ENCODE measurements around the gene BMX. TPM values are rescaled to one million over a fixed set of nuclear protein-coding genes. Genes with fewer than 3 reads are reported as not detected.

BMX gene
- total and polyA plus RNA-seq, 7 experiments from 2014 or later, result not detected

DNA sequence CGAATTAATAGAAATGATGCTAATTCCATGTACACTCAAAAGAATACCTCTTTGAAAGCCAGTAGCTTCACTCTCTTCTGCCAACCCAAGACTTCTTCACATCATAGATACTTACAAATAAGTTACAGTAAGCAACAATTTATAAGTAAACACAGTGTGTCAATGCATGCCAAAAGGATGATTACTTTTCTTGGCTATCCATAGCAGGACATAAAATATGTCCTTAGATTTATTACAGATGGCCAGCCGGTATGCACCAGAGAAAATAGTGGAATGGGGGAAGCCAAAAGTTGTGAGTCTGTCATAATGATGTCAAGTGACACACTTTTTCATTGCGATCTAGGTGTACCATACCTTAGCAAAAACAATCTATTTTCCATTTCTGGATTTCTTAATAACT is 631 bp upstream of the BMX start:
- Histone ChIP-seq H3K36me3 (ENCODE audit: control insufficient read depth in 2 of 3, insufficient read depth in 3 of 3, low read length in 3 of 3) (no peaks in the 10 kb centered on the region), H3K27ac (ENCODE audit: low read depth, low read length) (no peak overlapping the region), H3K9me3 (ENCODE audit: control insufficient read depth in 2 of 3, low read length in 3 of 3) (no peaks in the 10 kb centered on the region), H3K4me3 (ENCODE audit: low read length) (no peak overlapping the region), H3K4me1 (ENCODE audit: control insufficient read depth in 2 of 2, insufficient read depth in 2 of 2, low read length in 2 of 2) (no peaks in the 10 kb centered on the region), H3K27me3 (ENCODE audit: control insufficient read depth in 2 of 2, insufficient read depth in 2 of 2, low read length in 2 of 2) (no peaks in the 10 kb centered on the region)
- intact Hi-C loops (cut with micrococcal nuclease), result loop anchor here (5.0 to 10.0 kb wide), 7 partner anchors 147 to 1465 kb away; partner anchors contain the start of gene ZRSR2 (in 1 of the 2)
- Mint-ChIP-seq H3K27me3 (peaks cover 5 to 39% (median 9%) of the 10 kb centered on the region in 5 donors), H3K4me1 (peaks cover 0 to 7% (median 4%) of the 10 kb centered on the region in 7 donors), H3K9me3 (peaks cover 0 to 2% (median 0%) of the 10 kb centered on the region in 11 donors), H3K36me3 (no peaks in the 10 kb centered on the region), H3K27ac (no peak overlapping the region), H3K4me3 (no peak overlapping the region)
- DNase-seq (no peak), ATAC-seq (no peak)
- ChIA-PET CTCF (interaction anchor here (0.8 kb wide), 1 partner anchor 933 kb away, joined by 3 read pairs; no protein-coding TSS in a partner anchor), POLR2A (no interaction called here)

DNA sequence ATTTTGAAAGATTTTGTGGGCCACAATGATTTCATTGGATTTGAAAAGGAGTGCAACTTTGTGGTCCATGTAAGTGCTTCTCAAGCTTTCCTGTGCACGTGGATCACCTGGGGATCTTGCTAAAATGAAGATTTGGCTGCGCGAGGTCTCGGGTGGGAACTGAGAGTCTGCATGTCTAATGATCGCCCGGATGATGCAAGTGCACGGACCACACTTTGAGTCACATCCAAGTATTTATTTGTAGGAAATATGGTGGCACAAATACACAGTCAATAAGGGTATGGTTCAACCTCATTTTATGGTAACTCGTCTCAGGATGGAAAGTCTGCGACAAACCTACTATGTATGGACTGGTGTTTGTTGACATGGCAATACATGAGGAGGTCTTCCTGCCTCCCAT is 899 bp downstream of the BMX start:
- ChIA-PET CTCF (no interaction called here), POLR2A (no interaction called here)
- no peaks in the 10 kb centered on the region for H3K36me3 ChIP-seq (ENCODE audit: control insufficient read depth in 2 of 3, insufficient read depth in 3 of 3, low read length in 3 of 3)
- H3K27ac Mint-ChIP-seq, result no peak overlapping the region
- H3K9me3 ChIP-seq (ENCODE audit: control insufficient read depth in 2 of 3, low read length in 3 of 3), result no peaks in the 10 kb centered on the region
- peaks cover 0 to 7% (median 4%) of the 10 kb centered on the region in 7 donors for H3K4me1 Mint-ChIP-seq
- H3K4me3 Mint-ChIP-seq, result no peak overlapping the region
- H3K4me3 ChIP-seq (ENCODE audit: low read length), result no peak overlapping the region
- H3K36me3 Mint-ChIP-seq, result no peaks in the 10 kb centered on the region
- no peaks in the 10 kb centered on the region for H3K4me1 ChIP-seq (ENCODE audit: control insufficient read depth in 2 of 2, insufficient read depth in 2 of 2, low read length in 2 of 2)
- DNase-seq (no peak), ATAC-seq (no peak)
- H3K27ac ChIP-seq (ENCODE audit: low read depth, low read length), result no peak overlapping the region
- H3K27me3 ChIP-seq (ENCODE audit: control insufficient read depth in 2 of 2, insufficient read depth in 2 of 2, low read length in 2 of 2), result no peaks in the 10 kb centered on the region
- intact Hi-C loops (cut with micrococcal nuclease), result no loop called here
- H3K27me3 Mint-ChIP-seq, result peaks cover 5 to 41% (median 9%) of the 10 kb centered on the region in 5 donors
- peaks cover 0 to 2% (median 0%) of the 10 kb centered on the region in 11 donors for H3K9me3 Mint-ChIP-seq

DNA sequence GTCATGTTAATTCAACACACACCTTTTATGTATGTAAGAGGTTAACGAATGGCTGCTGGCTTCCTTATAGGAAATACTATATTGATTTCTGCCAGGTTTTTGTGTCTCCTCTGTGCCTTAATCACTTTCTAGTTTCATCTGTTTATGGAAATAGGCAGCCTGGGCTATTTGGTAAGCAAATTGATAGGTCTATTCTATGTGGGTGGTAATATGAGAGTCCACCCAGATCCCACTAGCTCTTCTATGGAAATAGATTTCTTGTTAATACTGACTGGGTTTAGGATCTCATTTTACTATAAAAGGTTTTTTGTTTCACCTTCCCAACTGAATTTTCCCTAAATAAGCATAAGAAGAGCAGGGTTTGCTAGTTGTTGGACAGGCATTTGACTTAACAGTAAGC is 4.1 kb downstream of the BMX start:
- intact Hi-C loops (cut with micrococcal nuclease), result no loop called here
- Mint-ChIP-seq H3K9me3 (peaks cover 0 to 2% (median 0%) of the 10 kb centered on the region in 11 donors), H3K27ac (no peak overlapping the region), H3K36me3 (no peaks in the 10 kb centered on the region), H3K27me3 (peaks cover 0 to 28% (median 9%) of the 10 kb centered on the region in 5 donors), H3K4me3 (no peak overlapping the region), H3K4me1 (no peaks in the 10 kb centered on the region)
- DNase-seq (no peak), ATAC-seq (no peak)
- ChIA-PET CTCF (no interaction called here), POLR2A (no interaction called here)
- Histone ChIP-seq H3K36me3 (ENCODE audit: control insufficient read depth in 2 of 3, insufficient read depth in 3 of 3, low read length in 3 of 3) (no peaks in the 10 kb centered on the region), H3K9me3 (ENCODE audit: control insufficient read depth in 2 of 3, low read length in 3 of 3) (no peaks in the 10 kb centered on the region), H3K4me3 (ENCODE audit: low read length) (no peak overlapping the region), H3K27ac (ENCODE audit: low read depth, low read length) (no peak overlapping the region), H3K27me3 (ENCODE audit: control insufficient read depth in 2 of 2, insufficient read depth in 2 of 2, low read length in 2 of 2) (no peaks in the 10 kb centered on the region), H3K4me1 (ENCODE audit: control insufficient read depth in 2 of 2, insufficient read depth in 2 of 2, low read length in 2 of 2) (no peaks in the 10 kb centered on the region)

- peaks cover 0 to 2% (median 0%) of the 10 kb centered on the region in 11 donors for H3K9me3 Mint-ChIP-seq
- ChIA-PET CTCF (no interaction called here), POLR2A (no interaction called here)
- H3K4me3 Mint-ChIP-seq, result no peak overlapping the region
- Histone ChIP-seq H3K27ac (ENCODE audit: low read depth, low read length) (no peak overlapping the region), H3K9me3 (ENCODE audit: control insufficient read depth in 2 of 3, low read length in 3 of 3) (no peaks in the 10 kb centered on the region), H3K36me3 (ENCODE audit: control insufficient read depth in 2 of 3, insufficient read depth in 3 of 3, low read length in 3 of 3) (no peaks in the 10 kb centered on the region), H3K4me3 (ENCODE audit: low read length) (no peak overlapping the region), H3K27me3 (ENCODE audit: control insufficient read depth in 2 of 2, insufficient read depth in 2 of 2, low read length in 2 of 2) (no peaks in the 10 kb centered on the region), H3K4me1 (ENCODE audit: control insufficient read depth in 2 of 2, insufficient read depth in 2 of 2, low read length in 2 of 2) (no peaks in the 10 kb centered on the region)
- H3K4me1 Mint-ChIP-seq, result no peaks in the 10 kb centered on the region
- peak overlapping the region in 1 of 9 donors; percentile 21 for H3K27ac Mint-ChIP-seq
- intact Hi-C loops (cut with micrococcal nuclease), result no loop called here
- ATAC-seq (no peak), DNase-seq (no peak)
- H3K36me3 Mint-ChIP-seq, result no peaks in the 10 kb centered on the region
- peaks cover 0 to 24% (median 9%) of the 10 kb centered on the region in 5 donors for H3K27me3 Mint-ChIP-seq
These were observed 4.5 kb downstream of the BMX start for GRCh38 chrX:15505101-15505500.

DNA sequence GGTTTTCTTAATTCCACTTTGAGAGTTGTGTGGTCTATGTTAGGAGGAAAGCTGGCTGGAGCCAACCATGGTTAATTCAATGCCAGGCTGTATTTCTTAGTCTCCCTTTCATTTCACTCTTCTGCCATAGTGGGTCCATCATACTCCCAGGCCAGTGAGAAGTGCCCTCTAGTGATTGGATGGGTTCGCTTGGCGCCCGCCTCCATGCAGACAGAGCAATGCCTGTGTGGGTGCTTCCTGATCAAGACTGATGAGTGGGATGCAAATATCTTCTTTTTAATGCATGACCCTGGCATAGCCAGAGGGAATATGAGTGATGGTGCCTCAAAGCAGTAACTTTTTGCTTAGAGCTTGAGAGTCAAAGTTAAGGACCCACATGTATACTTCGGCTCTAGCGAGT is 6.4 kb downstream of the BMX start:
- H3K36me3 ChIP-seq (ENCODE audit: control insufficient read depth in 2 of 3, insufficient read depth in 3 of 3, low read length in 3 of 3), result no peaks in the 10 kb centered on the region
- H3K27me3 ChIP-seq (ENCODE audit: control insufficient read depth in 2 of 2, insufficient read depth in 2 of 2, low read length in 2 of 2), result no peaks in the 10 kb centered on the region
- H3K27me3 Mint-ChIP-seq, result peaks cover 0 to 19% (median 5%) of the 10 kb centered on the region in 5 donors
- POLR2A ChIA-PET, result no interaction called here
- no peak overlapping the region for H3K4me3 Mint-ChIP-seq
- intact Hi-C loops (cut with micrococcal nuclease), result no loop called here
- H3K9me3 ChIP-seq (ENCODE audit: control insufficient read depth in 2 of 3, low read length in 3 of 3), result no peaks in the 10 kb centered on the region
- H3K4me1 ChIP-seq (ENCODE audit: control insufficient read depth in 2 of 2, insufficient read depth in 2 of 2, low read length in 2 of 2), result no peaks in the 10 kb centered on the region
- no peak overlapping the region for H3K4me3 ChIP-seq (ENCODE audit: low read length)
- H3K27ac ChIP-seq (ENCODE audit: low read depth, low read length), result no peak overlapping the region
- CTCF ChIA-PET, result no interaction called here
- ATAC-seq, result no peak
- H3K9me3 Mint-ChIP-seq, result no peaks in the 10 kb centered on the region
- H3K4me1 Mint-ChIP-seq, result no peaks in the 10 kb centered on the region
- no peaks in the 10 kb centered on the region for H3K36me3 Mint-ChIP-seq
- no peak overlapping the region for H3K27ac Mint-ChIP-seq
- no peak for DNase-seq

DNA sequence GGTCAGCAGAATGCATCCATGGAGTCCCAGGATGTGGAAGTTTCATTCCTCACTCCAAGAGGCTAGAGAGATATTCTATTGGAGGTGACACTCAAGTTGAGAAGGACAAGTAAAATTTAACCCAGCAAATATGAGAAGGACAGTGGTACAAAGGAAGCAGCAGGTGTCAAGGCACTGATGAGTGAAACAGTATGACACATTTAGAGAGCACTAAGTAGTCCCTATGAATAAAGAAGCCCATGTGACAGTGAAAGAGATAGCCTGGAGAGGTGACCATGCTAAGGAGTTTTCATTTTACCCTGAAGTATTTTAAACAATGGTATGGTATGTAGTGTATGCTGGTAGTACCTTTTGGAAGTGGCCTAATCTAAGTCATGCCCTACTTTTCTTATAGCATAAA is 9.2 kb downstream of the BMX start:
- H3K9me3 Mint-ChIP-seq, result no peaks in the 10 kb centered on the region
- ChIA-PET CTCF (no interaction called here), POLR2A (no interaction called here)
- no peaks in the 10 kb centered on the region for H3K36me3 Mint-ChIP-seq
- H3K27me3 Mint-ChIP-seq, result peaks cover 0 to 13% (median 0%) of the 10 kb centered on the region in 5 donors
- Histone ChIP-seq H3K27ac (ENCODE audit: low read depth, low read length) (no peak overlapping the region), H3K27me3 (ENCODE audit: control insufficient read depth in 2 of 2, insufficient read depth in 2 of 2, low read length in 2 of 2) (no peaks in the 10 kb centered on the region), H3K4me3 (ENCODE audit: low read length) (no peak overlapping the region), H3K4me1 (ENCODE audit: control insufficient read depth in 2 of 2, insufficient read depth in 2 of 2, low read length in 2 of 2) (no peaks in the 10 kb centered on the region), H3K36me3 (ENCODE audit: control insufficient read depth in 2 of 3, insufficient read depth in 3 of 3, low read length in 3 of 3) (no peaks in the 10 kb centered on the region), H3K9me3 (ENCODE audit: control insufficient read depth in 2 of 3, low read length in 3 of 3) (no peaks in the 10 kb centered on the region)
- no peak overlapping the region for H3K27ac Mint-ChIP-seq
- DNase-seq, result no peak
- ATAC-seq, result no peak
- no peak overlapping the region for H3K4me3 Mint-ChIP-seq
- intact Hi-C loops (cut with micrococcal nuclease), result no loop called here
- H3K4me1 Mint-ChIP-seq, result no peaks in the 10 kb centered on the region

- intact Hi-C loops (cut with micrococcal nuclease), result no loop called here
- H3K27me3 ChIP-seq (ENCODE audit: control insufficient read depth in 2 of 2, insufficient read depth in 2 of 2, low read length in 2 of 2), result no peaks in the 10 kb centered on the region
- POLR2A ChIA-PET, result no interaction called here
These were observed 11.0 kb downstream of the BMX start for GRCh38 chrX:15511563-15511962.

More at GRCh38 chrX:15511563-15511962, 11.0 kb downstream of the BMX start:
- Mint-ChIP-seq H3K4me1 (no peaks in the 10 kb centered on the region), H3K9me3 (no peaks in the 10 kb centered on the region), H3K36me3 (no peaks in the 10 kb centered on the region), H3K27me3 (peaks cover 0 to 13% (median 0%) of the 10 kb centered on the region in 5 donors), H3K4me3 (no peak overlapping the region), H3K27ac (no peak overlapping the region)
- CTCF ChIA-PET, result no interaction called here
- H3K36me3 ChIP-seq (ENCODE audit: control insufficient read depth in 2 of 3, insufficient read depth in 3 of 3, low read length in 3 of 3), result no peaks in the 10 kb centered on the region
- no peak overlapping the region for H3K4me3 ChIP-seq (ENCODE audit: low read length)
- H3K4me1 ChIP-seq (ENCODE audit: control insufficient read depth in 2 of 2, insufficient read depth in 2 of 2, low read length in 2 of 2), result no peaks in the 10 kb centered on the region
- DNase-seq (no peak), ATAC-seq (no peak)
- no peaks in the 10 kb centered on the region for H3K9me3 ChIP-seq (ENCODE audit: control insufficient read depth in 2 of 3, low read length in 3 of 3)
- H3K27ac ChIP-seq (ENCODE audit: low read depth, low read length), result no peak overlapping the region

All from naive thymus-derived CD4-positive, alpha-beta T cell (primary cell).